ENCODE measurements around the gene PRR11.
"Not testable (repeated sequence)": the region's sequence is repeated elsewhere in the genome, so short reads cannot be mapped to it uniquely, and the experiment has no call there.

Gene PRR11

DNA sequence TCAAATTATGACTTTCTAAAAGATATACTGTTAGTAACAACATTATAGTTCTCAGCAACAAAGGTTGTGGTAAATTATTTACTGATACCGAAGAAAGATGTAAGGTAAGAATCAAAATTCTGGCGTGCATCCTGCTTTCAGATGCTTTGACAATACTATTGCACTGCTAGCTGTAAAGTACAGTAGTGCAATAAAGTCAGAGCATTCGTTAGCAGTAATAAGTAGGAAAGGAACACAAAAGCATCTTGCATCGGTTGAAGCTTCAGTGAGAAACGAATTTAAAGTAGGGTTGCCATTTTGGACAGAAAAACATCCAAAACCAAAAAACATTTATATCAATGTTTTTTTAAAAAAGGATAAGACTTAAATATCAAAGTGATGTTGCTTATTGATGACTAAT, 4.5 kb upstream of the PRR11 start:
- no peak for DNase-seq (ENCODE audit: extremely low spot score, insufficient read length, low read depth)
- no peak for FAIRE-seq

DNA sequence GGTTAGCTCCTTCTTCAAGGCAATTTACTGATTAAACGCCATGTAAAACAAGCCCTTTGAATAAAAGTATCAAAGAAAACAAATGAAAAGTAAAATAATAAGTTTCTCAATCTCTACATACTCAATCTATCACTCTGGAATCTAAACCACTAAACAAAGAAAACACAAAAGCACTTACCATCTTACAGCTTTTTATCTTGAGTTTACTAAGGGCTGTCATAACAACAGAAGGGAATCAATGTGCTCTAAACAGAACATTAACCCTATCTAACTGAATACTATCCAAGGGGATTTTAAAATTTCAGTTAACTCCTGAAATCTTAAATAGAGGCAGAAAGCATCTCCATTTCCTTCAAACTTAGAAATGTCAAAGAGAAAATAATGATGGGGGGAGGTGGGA, 4.0 kb upstream of the PRR11 start:
- FAIRE-seq: no peak
- DNase-seq (ENCODE audit: extremely low spot score, insufficient read length, low read depth): no peak

DNA sequence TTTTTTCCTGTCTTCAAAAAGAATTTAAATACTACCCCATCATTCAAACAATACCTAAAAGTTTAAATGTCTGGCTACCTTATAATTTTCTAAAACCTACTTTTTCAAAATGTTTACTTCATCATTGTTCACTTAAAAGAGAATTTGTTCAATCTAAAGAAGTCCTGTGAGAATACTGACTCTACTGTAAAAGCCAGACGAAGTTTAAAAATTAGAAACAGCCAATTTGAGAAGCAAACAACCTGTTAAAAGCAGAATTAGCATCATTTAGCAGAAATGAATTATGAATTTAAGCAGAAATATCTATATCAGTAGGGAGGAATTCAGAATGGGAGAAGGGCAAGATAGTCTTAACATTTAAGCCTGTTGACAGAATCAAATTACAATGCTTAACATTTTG, 2.6 kb upstream of the PRR11 start:
- FAIRE-seq (no peak), DNase-seq (ENCODE audit: extremely low spot score, insufficient read length, low read depth) (no peak)

DNA sequence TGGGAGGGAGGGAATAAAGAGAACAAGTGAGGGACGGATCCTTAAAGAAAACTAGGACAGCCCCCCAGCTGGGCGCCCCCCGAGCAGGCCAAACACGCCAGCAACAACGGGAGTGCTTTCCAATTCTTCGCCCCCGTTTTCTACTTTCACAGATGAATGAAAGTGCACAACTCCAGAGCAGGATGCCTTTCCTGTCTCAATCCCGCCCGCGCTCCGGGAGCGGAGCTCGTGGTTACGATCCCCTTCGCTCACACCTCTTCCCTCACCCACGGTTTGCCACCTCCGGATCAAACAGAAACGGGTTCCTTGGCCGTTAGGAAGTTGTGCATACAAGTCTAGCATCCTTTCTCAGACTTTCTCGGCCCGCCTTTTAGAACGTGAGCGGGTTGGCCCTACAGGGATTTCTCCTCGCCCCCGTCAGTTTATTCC, 1.2 kb upstream of the PRR11 start:
- FAIRE-seq (no peak), DNase-seq (ENCODE audit: extremely low spot score, insufficient read length, low read depth) (no peak)

DNA sequence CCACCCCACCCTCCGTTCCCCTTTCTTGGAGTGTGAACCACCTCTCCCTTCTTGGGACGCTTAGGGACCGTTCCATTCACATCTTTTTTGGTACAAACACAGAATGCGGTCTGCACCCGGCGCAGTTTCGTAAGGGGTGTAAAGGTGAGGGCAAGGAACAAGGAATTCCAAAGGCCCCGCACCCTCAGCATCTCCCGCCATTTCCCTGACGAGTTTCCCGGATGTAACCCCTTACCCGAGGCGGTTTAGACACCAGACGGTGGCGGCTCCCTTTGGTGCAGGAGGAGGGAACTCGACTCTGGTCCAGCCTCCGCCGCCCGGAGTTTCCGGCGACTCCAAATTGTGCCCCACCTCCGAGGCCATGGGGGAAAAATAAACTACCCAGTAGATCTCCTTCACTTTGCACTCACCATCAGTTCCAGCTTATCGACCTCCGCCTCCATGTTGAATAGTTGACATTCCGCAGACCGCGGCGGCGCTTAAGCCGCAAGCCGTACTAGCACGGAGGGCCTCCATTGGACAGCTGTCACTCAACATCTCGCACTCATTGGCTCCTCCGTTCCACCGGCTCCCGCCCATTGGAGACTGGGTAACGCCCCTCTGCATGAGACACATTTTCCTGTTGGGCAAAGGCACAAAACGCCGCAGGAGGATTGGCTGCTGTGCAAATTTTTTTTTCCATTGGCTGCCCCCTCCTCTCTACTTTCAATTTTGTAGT, 666 bp upstream of the PRR11 start, which contains the start of gene SKA2:
Gene SKA2 (minus strand): TSS at position 466 of the 718 bp plus-strand sequence. CDS start 23 bp downstream, at position 443.
- FAIRE-seq (no peak), DNase-seq (ENCODE audit: extremely low spot score, insufficient read length, low read depth) (peak; percentile 73)

DNA sequence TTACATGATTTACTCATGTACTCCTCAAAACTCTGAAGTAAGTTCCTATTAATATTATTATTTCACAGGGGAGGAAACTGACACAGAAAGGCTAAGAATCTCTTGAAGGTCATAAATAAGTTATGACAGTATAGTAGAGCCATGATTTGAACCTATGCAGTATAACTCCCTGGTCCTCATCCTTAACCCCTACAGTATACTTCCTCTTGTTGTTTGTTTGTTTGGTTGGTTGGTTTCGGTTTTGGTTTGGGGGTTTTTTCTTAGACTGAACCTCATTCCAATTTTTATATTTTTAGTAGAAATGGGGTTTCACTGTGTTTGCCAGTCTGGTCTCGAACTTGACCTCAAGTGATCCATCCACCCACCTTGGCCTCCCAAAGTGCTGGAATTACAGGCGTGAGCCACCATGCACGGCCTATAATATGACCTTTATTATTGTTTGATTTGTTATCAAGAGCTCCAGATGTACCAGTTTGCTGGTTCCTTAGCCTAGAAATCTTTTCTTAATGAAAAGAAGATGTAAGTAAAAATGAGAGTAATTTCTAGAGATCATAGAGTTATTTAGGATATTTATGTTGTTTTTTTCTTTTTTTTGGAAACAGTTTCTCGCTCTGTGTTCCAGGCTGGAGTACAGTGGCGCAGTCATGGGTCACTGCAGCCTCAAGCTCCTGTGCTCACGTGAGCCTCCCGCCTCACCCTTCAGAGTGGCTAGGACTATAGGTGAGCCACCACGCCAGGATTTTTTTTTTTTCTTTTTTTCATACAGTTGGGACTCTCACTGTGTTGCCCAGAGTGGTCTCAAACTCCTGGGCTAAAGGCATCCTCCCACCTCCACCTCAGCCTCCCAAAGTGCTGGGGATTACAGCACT, 4.8 kb downstream of the PRR11 start:
- FAIRE-seq: peak; percentile 63
- no peak for DNase-seq (ENCODE audit: extremely low spot score, insufficient read length, low read depth)

DNA sequence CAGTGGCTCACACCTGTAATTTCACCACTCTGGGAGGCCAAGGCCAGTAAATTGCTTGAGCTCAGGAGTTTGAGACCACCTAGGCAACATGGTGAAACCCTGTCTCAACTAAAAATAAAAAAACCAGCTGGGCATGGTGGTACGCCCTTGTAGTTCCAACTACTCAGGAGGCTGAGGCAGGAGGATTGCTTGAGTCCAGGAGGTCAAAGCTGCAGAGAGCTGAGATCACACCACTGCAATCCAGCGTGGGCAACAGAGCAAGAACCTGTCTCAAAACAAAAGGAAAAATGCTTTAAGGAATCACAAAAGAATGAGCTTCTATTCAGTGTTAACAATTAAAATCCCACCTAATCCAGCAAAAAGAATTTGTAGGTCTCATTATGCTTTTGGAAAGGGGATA, 5.9 kb downstream of the PRR11 start:
- no peak for DNase-seq (ENCODE audit: extremely low spot score, insufficient read length, low read depth)
- FAIRE-seq: no peak

DNA sequence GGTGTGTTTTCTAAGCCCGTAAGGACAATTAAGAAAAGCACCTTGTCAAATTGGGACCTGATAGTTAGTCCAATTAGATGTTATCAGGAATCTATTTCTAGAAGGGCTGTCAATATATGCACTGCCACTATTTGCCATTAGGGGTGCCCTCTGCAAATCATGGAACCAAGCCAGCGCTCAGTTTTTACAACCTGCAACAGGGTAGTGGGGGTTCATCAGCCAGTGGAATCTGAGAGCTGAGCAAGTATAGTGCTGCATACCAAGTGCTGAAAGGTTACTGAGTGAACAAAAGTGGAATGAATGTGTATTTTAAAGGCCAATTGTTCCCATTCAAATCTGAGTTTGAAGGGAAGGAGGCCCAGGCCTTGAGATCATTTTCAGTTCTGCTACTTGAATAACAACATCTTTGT, 10.4 kb downstream of the PRR11 start:
- no peak for DNase-seq (ENCODE audit: extremely low spot score, insufficient read length, low read depth)
- FAIRE-seq: peak; percentile 67

DNA sequence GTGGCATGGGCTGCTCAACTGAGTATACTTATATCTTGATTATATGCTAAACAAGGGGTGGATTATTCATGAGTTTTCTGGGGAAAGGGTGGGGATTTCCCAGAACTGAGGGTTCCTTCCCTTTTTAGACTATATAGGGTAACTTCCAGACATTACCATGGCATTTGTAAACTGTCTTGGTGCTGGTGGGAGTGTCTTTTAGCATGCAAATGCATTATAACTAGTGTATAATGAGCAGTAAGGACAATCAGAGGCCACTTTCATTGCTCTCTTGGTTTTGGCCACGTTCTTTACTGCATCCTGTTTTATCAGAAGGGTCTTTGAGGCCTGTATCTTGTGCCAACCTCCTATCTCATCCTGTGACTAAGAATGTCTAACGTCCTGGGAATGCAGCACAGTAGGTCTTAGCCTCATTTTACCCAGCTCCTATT, 12.0 kb downstream of the PRR11 start:
- DNase-seq (ENCODE audit: extremely low spot score, insufficient read length, low read depth): no peak
- FAIRE-seq: no peak

DNA sequence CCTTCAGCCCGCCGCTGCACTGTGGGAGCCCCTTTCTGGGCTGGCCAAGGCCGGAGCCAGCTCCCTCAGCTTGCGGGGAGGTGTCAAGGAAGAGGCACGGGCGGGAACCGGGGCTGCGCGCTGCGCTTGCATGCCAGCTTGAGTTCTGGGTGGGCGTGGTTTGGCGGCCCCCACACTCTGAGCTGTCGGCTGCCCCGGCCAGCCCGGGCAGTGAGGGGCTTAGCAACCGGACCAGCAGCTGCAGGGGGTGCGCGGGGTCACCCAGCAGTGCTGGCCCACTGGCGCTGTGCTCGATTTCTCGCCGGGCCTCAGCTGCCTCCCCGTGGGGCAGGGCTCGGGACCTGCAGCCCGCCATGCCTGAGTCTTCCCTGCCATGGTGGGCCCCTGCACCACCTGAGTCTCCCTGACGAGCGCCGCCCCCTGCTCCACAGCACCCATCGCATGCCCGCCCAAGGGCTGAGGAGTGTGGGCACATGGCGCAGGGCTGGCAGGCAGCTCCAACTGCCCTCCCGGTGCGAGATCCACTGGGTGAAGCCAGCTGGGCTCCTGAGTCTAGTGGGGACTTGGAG, 17.0 kb downstream of the PRR11 start:
- DNase-seq (ENCODE audit: extremely low spot score, insufficient read length, low read depth) (no peak), FAIRE-seq (no peak)

DNA sequence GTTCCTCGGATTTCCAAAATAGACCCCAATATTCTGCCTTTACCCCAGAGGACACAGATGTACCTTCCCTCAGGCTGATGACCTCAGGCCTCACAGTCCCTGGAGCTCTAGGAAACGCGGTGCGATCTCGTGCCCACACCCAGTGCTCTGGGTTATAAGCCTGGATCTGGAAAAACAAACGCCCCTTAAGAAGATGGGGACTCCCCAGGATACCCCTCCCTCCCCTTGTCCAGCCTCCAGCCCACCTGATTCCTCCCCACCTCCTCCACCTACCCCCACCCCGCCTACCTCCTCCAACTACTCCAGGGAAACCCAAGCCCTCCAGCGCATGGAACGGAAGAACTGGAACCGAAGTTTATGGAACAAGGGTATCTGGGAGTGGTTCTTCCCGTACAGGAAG, 19.1 kb downstream of the PRR11 start:
- DNase-seq (ENCODE audit: extremely low spot score, insufficient read length, low read depth) (no peak), FAIRE-seq (no peak)

DNA sequence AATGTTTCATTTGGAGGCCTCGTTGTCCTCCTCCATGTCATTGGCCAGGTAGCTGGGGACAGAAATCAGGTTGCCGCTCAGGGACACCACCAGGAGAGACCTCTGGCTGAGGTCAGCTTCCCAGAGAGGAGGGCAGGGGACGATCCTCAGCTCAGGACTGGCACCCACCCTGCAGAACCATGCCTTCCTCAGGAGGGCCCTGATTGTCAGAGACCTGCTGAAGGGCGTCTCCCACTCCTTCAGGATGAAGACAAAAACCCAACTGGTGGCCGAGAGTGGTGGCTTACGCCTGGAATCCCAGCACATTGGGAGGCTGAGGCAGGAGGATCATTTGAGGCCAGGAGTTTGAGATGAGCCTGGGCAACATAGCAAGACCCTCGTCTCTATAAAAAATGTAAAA, 19.5 kb downstream of the PRR11 start:
- DNase-seq (ENCODE audit: extremely low spot score, insufficient read length, low read depth) (no peak), FAIRE-seq (no peak)

DNA sequence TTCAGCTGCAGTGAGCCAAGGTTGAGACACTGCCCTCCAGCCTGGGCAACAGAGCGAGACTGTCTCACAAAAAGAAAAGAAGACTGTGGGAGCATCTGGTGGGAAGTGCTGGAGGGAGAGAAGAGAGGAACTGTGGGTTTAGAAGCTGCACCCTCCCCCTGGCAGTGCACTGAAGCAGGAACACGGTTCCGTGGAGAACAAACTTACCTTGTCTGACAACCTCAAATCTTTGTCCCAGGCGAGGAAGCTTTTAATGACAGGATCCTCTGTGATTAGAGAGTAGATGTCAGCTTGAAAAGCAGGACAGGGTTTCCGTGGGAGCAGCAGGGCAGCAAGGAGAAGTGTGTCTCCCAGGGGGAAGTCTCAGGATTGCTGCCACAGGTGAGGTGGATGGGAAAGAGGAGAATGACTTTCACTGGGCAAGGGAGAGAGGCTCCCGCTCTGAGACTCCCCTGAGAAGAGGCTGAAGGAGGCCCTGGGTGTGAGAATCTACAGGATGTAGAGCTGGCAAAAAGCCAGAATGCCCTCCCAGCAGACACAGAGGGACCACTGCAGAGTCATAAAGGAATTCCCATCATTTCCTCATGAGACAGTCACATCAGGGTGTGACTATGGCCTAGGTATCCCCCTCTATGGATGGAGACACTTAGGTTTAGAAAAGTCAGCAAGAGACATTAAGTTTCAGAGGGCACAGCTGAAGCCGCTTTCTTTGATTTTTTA, 22.9 kb downstream of the PRR11 start:
- no peak for FAIRE-seq
- no peak for DNase-seq (ENCODE audit: extremely low spot score, insufficient read length, low read depth)

DNA sequence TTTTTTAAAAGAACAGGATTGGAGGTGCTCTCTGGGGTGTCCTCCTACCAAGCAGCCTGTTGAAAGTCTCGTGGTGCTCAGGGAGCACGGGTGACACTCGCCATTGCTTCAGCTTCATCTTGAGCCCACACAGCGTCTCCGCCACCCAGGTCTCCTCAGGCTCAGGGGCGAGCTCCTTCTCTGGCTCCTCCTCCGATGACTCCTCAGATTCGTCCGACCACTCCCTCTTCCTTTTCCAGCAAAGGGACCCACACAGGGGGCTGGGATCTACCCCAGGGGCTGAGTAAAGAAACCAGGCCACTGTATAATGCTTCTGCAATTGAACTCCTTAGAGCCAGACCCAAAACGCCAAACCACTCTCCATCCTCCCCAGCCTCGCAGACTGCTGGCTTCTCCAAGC, 24.1 kb downstream of the PRR11 start:
- DNase-seq (ENCODE audit: extremely low spot score, insufficient read length, low read depth); FAIRE-seq: not testable (repeated sequence)

DNA sequence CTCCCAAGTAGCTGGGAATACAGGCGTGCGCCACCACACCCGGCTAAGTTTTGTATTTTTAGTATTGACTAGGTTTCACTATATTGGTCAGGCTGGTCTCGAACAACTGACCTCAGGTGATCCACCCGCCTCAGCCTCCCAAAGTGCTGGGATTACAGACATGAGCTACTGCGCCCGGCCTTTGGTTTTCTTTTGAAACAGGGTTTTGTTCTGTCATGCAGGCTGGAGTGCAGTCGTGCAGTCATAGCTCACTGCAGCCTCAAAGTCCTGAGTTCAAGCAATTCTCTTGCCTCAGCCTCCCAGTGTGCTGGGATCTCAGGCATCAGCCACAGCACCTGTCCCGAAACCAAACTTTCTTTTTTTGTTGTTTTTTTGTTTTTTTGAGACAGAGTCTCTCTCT, 25.1 kb downstream of the PRR11 start:
- no peak for DNase-seq (ENCODE audit: extremely low spot score, insufficient read length, low read depth)
- no peak for FAIRE-seq

DNA sequence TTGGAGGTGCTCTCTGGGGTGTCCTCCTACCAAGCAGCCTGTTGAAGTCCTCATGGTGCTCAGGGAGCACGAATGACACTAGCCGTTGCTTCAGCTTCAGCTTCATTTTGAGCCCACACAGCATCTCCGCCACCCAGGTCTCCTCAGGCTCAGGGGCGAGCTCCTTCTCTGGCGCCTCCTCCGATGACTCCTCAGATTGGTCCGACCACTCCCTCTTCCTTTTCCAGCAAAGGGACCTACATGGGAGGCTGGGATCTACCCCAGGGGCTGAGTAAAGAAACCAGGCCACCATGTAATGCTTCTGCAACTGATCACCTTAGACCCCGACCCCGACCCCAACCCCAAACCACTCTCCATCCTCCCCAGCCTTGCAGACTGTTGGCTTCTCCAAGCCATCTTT, 25.9 kb downstream of the PRR11 start:
- no peak for DNase-seq (ENCODE audit: extremely low spot score, insufficient read length, low read depth)
- FAIRE-seq: no peak

DNA sequence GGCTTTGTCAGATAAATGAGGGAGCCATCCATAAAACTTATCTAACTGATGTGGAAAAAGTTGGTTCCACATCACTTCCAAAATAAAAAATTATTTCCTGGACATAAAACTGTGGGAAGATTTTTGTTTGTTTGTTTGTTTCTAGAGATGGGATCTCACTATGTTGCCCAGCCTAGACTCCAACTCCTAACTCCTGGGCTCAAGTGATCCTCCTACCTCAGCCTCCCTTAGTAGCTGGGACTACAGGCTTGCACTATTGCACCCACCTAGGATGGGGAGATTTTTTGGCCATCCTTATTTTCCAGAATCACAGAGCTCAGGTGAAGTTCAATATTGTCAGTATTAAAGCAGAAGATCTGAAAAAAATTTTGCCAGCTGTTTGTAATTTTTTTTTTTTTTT, 30.5 kb downstream of the PRR11 start:
- no peak for FAIRE-seq
- DNase-seq (ENCODE audit: extremely low spot score, insufficient read length, low read depth): no peak

DNA sequence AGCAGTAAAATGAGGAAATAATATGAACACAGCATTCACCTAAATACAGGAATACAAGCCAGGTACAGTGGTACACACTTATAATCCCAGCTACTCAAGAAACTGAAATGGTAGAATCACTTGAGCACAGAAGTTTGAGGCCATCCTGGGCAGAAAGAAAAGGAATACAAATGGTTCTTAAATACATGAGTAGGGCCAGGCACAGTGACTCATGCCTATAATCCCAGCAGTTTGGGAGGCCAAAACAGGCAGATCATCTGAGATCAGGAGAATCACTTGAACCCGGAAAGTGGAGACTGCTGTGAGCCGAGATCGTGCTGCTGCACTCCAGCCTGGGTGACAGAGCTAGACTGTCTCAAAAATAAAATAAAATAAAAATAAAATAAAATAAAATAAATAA, 31.3 kb downstream of the PRR11 start:
- no peak for FAIRE-seq
- DNase-seq (ENCODE audit: extremely low spot score, insufficient read length, low read depth): no peak

DNA sequence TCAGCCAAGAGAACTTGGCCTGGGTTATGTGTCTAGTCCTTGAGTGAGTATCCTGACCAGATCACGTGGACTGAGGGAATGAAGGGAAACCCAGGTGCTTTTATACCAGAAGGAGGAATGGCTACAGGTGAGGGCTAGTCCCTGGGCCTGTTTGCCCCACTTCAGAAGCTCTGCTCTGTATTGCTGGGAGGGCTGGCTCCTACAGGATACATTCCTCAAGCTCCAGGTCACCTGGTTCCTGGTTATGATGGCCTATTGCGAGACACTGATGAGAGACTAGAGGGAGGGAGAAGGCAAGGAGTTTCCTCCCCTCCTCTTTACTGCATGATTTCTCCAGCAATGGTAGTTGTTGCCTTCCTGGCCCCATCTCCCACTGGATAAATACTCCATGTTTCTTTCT, 35.3 kb downstream of the PRR11 start:
- DNase-seq (ENCODE audit: extremely low spot score, insufficient read length, low read depth): no peak
- FAIRE-seq: no peak

DNA sequence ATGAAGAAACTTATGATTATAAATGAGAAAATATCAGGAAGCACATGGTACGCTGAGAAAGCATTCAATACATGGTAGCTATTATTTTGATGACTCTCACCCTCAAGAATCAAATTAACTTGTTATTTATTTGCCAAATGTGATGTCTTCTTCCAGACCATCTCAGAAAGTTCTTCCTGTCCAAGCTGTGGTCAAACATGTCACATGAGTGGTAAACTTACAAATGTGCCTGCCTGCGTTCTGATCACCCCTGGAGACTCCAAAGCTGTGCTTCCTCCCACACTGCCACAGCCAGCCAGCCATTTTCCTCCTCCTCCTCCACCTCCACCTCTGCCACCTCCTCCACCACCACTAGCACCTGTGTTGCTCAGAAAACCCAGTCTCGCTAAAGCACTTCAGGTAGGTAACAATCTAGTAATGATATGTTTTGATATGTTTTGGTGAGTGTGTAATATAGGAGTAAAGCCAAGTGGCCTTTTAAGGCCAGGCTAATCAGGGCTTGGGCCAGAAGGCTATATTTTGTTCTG, 37.9 kb downstream of the PRR11 start:
- no peak for DNase-seq (ENCODE audit: extremely low spot score, insufficient read length, low read depth)
- FAIRE-seq: no peak

Data from GM18507 (cell line).